Neural crest cell (in vitro differentiated cells): ENCODE results near the gene ARL15. TPM values are rescaled to one million over a fixed set of nuclear protein-coding genes. Genes with fewer than 3 reads are reported as not detected.

ENCODE experiments used
- DNase-seq: peaks from one replicate; pipeline ENCODE4 v3.0.0; 2021; ENCODE audit warnings: low read depth, mixed read lengths, low spot score
- H3K27ac Mint-ChIP-seq: one replicate; pipeline ENCODE4 v1.8.0; 2021; ENCODE audit warnings: mild to moderate bottlenecking, mixed read lengths; ENCODE audit not compliant: unreplicated experiment
- H3K27me3 Mint-ChIP-seq: 2 replicates; pipeline ENCODE4 v1.8.0; 2021; ENCODE audit warnings: low read depth, mild to moderate bottlenecking, mixed read lengths
- H3K36me3 Mint-ChIP-seq: 2 replicates; pipeline ENCODE4 v1.8.0; 2021; ENCODE audit warnings: low read depth, mild to moderate bottlenecking, mixed read lengths
- H3K4me1 Mint-ChIP-seq: 2 replicates; pipeline ENCODE4 v1.8.0; 2021; ENCODE audit warnings: mixed read lengths
- H3K4me3 Mint-ChIP-seq: one replicate; pipeline ENCODE4 v1.8.0; 2021; ENCODE audit warnings: mild to moderate bottlenecking, mixed read lengths
- H3K9me3 Mint-ChIP-seq: 2 replicates; pipeline ENCODE4 v1.8.0; 2021; ENCODE audit warnings: mixed read lengths
- CTCF ChIP-seq: fragments of 200-600 bp; sonication (generic); conservative IDR thresholded peaks from 2 replicates; pipeline ENCODE4 v1.5.0; 2021; ENCODE audit warnings: antibody characterized with exemption, mild to moderate bottlenecking
- total RNA-seq: library from RNA; stranded (reverse); gene quantifications from 2 replicates; pipeline ENCODE4 v1.2.1, GENCODE V29; 2021

ARL15 gene
- total RNA-seq, 1 donor from 2014 or later: 18.4 TPM

- no peak for TF ChIP-seq CTCF
- H3K27me3 Mint-ChIP-seq: no peaks in the 10 kb centered on the region
- H3K9me3 Mint-ChIP-seq: peaks cover 4% of the 10 kb centered on the region
- peaks cover 44% of the 10 kb centered on the region for H3K4me1 Mint-ChIP-seq
- H3K27ac Mint-ChIP-seq: no peak overlapping the region
- no peak for DNase-seq
- no peaks in the 10 kb centered on the region for H3K36me3 Mint-ChIP-seq
- no peak overlapping the region for H3K4me3 Mint-ChIP-seq
Measured at GRCh38 chr5:54091307-54092130, 218.9 kb downstream of the ARL15 start.

GRCh38 chr5:54090495-54091120 lies 219.8 kb downstream of the ARL15 start:
- no peaks in the 10 kb centered on the region for H3K27me3 Mint-ChIP-seq

GRCh38 chr5:54088081-54088480 lies 222.3 kb downstream of the ARL15 start:
- no peak overlapping the region for H3K4me3 Mint-ChIP-seq
- peaks cover 4% of the 10 kb centered on the region for H3K9me3 Mint-ChIP-seq
- H3K36me3 Mint-ChIP-seq: no peaks in the 10 kb centered on the region
- H3K4me1 Mint-ChIP-seq: peaks cover 20% of the 10 kb centered on the region
- no peaks in the 10 kb centered on the region for H3K27me3 Mint-ChIP-seq
- no peak for DNase-seq
- TF ChIP-seq CTCF: no peak
- H3K27ac Mint-ChIP-seq: no peak overlapping the region

More at GRCh38 chr5:54090495-54091120, 219.8 kb downstream of the ARL15 start:
- TF ChIP-seq CTCF: peak; percentile 47
- Mint-ChIP-seq H3K27ac (no peak overlapping the region), H3K9me3 (peaks cover 4% of the 10 kb centered on the region), H3K4me3 (no peak overlapping the region), H3K4me1 (peaks cover 38% of the 10 kb centered on the region), H3K36me3 (no peaks in the 10 kb centered on the region)
- no peak for DNase-seq

GRCh38 chr5:54087436-54087835 lies 222.9 kb downstream of the ARL15 start:
- Mint-ChIP-seq H3K4me1 (peaks cover 14% of the 10 kb centered on the region), H3K9me3 (peaks cover 4% of the 10 kb centered on the region), H3K36me3 (no peaks in the 10 kb centered on the region), H3K27ac (no peak overlapping the region), H3K27me3 (no peaks in the 10 kb centered on the region), H3K4me3 (no peak overlapping the region)
- TF ChIP-seq CTCF: no peak
- no peak for DNase-seq

- Mint-ChIP-seq H3K4me3 (no peak overlapping the region), H3K27ac (no peak overlapping the region), H3K9me3 (peaks cover 9% of the 10 kb centered on the region), H3K4me1 (peaks cover 14% of the 10 kb centered on the region), H3K27me3 (no peaks in the 10 kb centered on the region), H3K36me3 (peaks cover 4% of the 10 kb centered on the region)
- TF ChIP-seq CTCF: no peak
- DNase-seq: no peak
Measured at GRCh38 chr5:54086191-54086590, 224.2 kb downstream of the ARL15 start.
